Breast epithelium (tissue), 3 donors: ENCODE measurements around the gene CST6.

ENCODE experiments used
- CTCF ChIP-seq, 3 donors: fragments of 450-650 bp; IDR thresholded peaks; one replicate each; pipeline ENCODE4 v1.5.1; 2016 to 2017; ENCODE audit warnings: antibody characterized with exemption in 3 of 3, mild to moderate bottlenecking in 3 of 3, moderate library complexity in 3 of 3
- POLR2A ChIP-seq: fragments of 450-650 bp; IDR thresholded peaks from one replicate; pipeline ENCODE4 v1.6.1; 2016; ENCODE audit warnings: antibody characterized with exemption, mild to moderate bottlenecking, moderate library complexity
- POLR2AphosphoS5 ChIP-seq, 3 donors: sonication (generic); formaldehyde crosslinking; IDR thresholded peaks; one replicate each; pipeline ENCODE4 v1.6.1; 2017; ENCODE audit warnings: antibody characterized with exemption in 3 of 3

DNA sequence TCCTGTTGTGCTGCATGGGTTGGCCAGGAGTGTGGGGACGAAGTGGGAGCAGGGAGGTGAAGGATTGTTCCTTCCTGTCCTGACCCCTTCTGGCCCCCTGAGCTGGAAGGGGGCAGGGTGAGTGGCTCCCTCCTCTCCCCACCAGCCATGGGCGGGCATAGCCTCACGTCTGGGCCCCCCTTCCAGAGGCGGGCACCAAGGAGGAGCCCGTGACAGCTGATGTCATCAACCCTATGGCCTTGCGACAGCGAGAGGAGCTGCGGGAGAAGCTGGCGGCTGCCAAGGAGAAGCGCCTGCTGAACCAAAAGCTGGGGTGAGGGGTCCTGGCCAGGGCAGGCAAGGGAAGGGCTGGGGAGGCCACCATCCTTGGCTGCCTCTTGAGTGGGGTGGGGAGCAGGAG, 46.9 kb upstream of the CST6 start:
- no peak for TF ChIP-seq POLR2AphosphoS5 (IDR thresholded peaks at IDR 0.05)
- no peak for TF ChIP-seq POLR2A
- no peak for TF ChIP-seq CTCF (IDR thresholded peaks at IDR 0.05)
